Activated CD8-positive, alpha-beta memory T cell treated with anti-CD3 and anti-CD28 coated beads, Interleukin-2, amount 10 ng/mL, durations not matched to agents 7 days and 5 days (primary cell): ENCODE results near the gene RIPOR1. TPM values are rescaled to one million over a fixed set of nuclear protein-coding genes. Genes with fewer than 3 reads are reported as not detected.
"Not testable (repeated sequence)": the region's sequence is repeated elsewhere in the genome, so short reads cannot be mapped to it uniquely, and the experiment has no call there.

ENCODE experiments used
- ATAC-seq: fragments of 150-1000 bp; cut with Tn5 transposase; one replicate; pipeline ENCODE4 v1.10.0; 2021; ENCODE audit warnings: moderate library complexity
- CTCF ChIA-PET: fragments of 350-600 bp; sonication (Branson Sonifier 250); formaldehyde crosslinking; loops from one replicate; lab custom pipeline; 2021; ENCODE audit warnings: antibody characterized with exemption; lab: Charles Lee
- DNase-seq: peaks from one replicate; pipeline ENCODE4 v3.0.0-alpha.2; 2020
- H3K27ac Mint-ChIP-seq: one replicate; pipeline ENCODE4 v1.8.0; 2021; ENCODE audit warnings: mild to moderate bottlenecking, mixed read lengths
- H3K27me3 Mint-ChIP-seq: one replicate; pipeline ENCODE4 v1.8.0; 2021; ENCODE audit warnings: mixed read lengths
- H3K36me3 Mint-ChIP-seq: one replicate; pipeline ENCODE4 v1.8.0; 2021; ENCODE audit warnings: mild to moderate bottlenecking, mixed read lengths
- H3K4me1 Mint-ChIP-seq: one replicate; pipeline ENCODE4 v1.8.0; 2021; ENCODE audit warnings: mixed read lengths
- H3K4me3 Mint-ChIP-seq: one replicate; pipeline ENCODE4 v1.8.0; 2021; ENCODE audit warnings: mild to moderate bottlenecking, moderate library complexity, mixed read lengths
- H3K9me3 Mint-ChIP-seq: one replicate; pipeline ENCODE4 v1.8.0; 2022; ENCODE audit warnings: low read depth, mixed read lengths
- total RNA-seq, 2 experiments: library from RNA; stranded (reverse); gene quantifications; one replicate each; pipeline ENCODE4 v1.2.3, GENCODE V29; 2021

The RIPOR1 gene
- total RNA-seq, 2 experiments from 2014 or later, result 14.3 to 17.8 TPM

- Mint-ChIP-seq H3K27me3 (no peaks in the 10 kb centered on the region), H3K27ac (no peak overlapping the region), H3K4me1 (no peaks in the 10 kb centered on the region), H3K9me3 (no peaks in the 10 kb centered on the region), H3K36me3 (no peaks in the 10 kb centered on the region), H3K4me3 (no peak overlapping the region)
- no peak for ATAC-seq
- CTCF ChIA-PET, result interaction anchor here (0.9 to 30.1 kb wide), 4 partner anchors 9 to 164 kb away, joined by 3 to 732 read pairs (median 22); partner anchors contain the start of genes ATP6V0D1, KCTD19, LRRC36 and RIPOR1
- no peak for DNase-seq
Measured at GRCh38 chr16:67490335-67491096, 38.1 kb upstream of the RIPOR1 start.

GRCh38 chr16:67499106-67499505, 29.5 kb upstream of the RIPOR1 start:
- Mint-ChIP-seq H3K9me3 (no peaks in the 10 kb centered on the region), H3K36me3 (peaks cover 5% of the 10 kb centered on the region), H3K4me1 (peaks cover 12% of the 10 kb centered on the region), H3K27ac (no peak overlapping the region), H3K27me3 (no peaks in the 10 kb centered on the region), H3K4me3 (no peak overlapping the region)
- ATAC-seq (no peak), DNase-seq (no peak)
- CTCF ChIA-PET, result interaction anchor here (0.7 to 30.1 kb wide), 2 partner anchors 22 to 70 kb away, joined by 3 to 732 read pairs; partner anchors contain the start of gene RIPOR1

- Mint-ChIP-seq H3K27ac (peak overlapping the region; percentile 83), H3K36me3 (peaks cover 14% of the 10 kb centered on the region), H3K27me3 (no peaks in the 10 kb centered on the region), H3K4me3 (no peak overlapping the region), H3K4me1 (peaks cover 42% of the 10 kb centered on the region), H3K9me3 (no peaks in the 10 kb centered on the region)
- ATAC-seq, result peak; percentile 98
- DNase-seq, result peak; percentile 89
- CTCF ChIA-PET, result interaction anchor here (1.3 to 30.1 kb wide), 4 partner anchors 11 to 82 kb away, joined by 3 to 732 read pairs (median 15); partner anchors contain the start of genes ATP6V0D1 and RIPOR1
Measured at GRCh38 chr16:67504031-67505021, 24.3 kb upstream of the RIPOR1 start.

GRCh38 chr16:67506468-67506867, 22.2 kb upstream of the RIPOR1 start:
- CTCF ChIA-PET, result interaction anchor here (1.1 to 30.1 kb wide), 2 partner anchors 14 to 15 kb away, joined by 7 to 732 read pairs; partner anchors contain the start of gene RIPOR1
- no peaks in the 10 kb centered on the region for H3K27me3 Mint-ChIP-seq
- DNase-seq (no peak), ATAC-seq (no peak)
- peaks cover 14% of the 10 kb centered on the region for H3K36me3 Mint-ChIP-seq
- no peaks in the 10 kb centered on the region for H3K9me3 Mint-ChIP-seq
- H3K4me3 Mint-ChIP-seq, result no peak overlapping the region
- peak overlapping the region; percentile 15 for H3K27ac Mint-ChIP-seq
- H3K4me1 Mint-ChIP-seq, result peaks cover 42% of the 10 kb centered on the region

- Mint-ChIP-seq H3K27me3 (no peaks in the 10 kb centered on the region), H3K4me1 (peaks cover 32% of the 10 kb centered on the region), H3K27ac (no peak overlapping the region), H3K4me3 (no peak overlapping the region), H3K9me3 (no peaks in the 10 kb centered on the region), H3K36me3 (peaks cover 9% of the 10 kb centered on the region)
- DNase-seq, result no peak
- CTCF ChIA-PET, result interaction anchor here (1.8 to 2.0 kb wide), 3 partner anchors 11 to 15 kb away, joined by 4 to 13 read pairs (median 9); no protein-coding TSS in a partner anchor
- ATAC-seq, result no peak
Measured at GRCh38 chr16:67509016-67509415, 19.6 kb upstream of the RIPOR1 start.

GRCh38 chr16:67513892-67514291, 14.7 kb upstream of the RIPOR1 start:
- H3K4me3 Mint-ChIP-seq, H3K27me3 Mint-ChIP-seq, H3K9me3 Mint-ChIP-seq, H3K36me3 Mint-ChIP-seq, DNase-seq, H3K27ac Mint-ChIP-seq: not testable (repeated sequence)
- peak; percentile 9 for ATAC-seq
- peaks cover 18% of the 10 kb centered on the region for H3K4me1 Mint-ChIP-seq
- CTCF ChIA-PET, result interaction anchor here (0.6 to 20.7 kb wide), 24 partner anchors 10 to 423 kb away, joined by 3 to 732 read pairs (median 4); partner anchors contain the start of genes ACD, AGRP, ATP6V0D1 and CARMIL2

GRCh38 chr16:67514382-67514828, 14.2 kb upstream of the RIPOR1 start:
- H3K27ac Mint-ChIP-seq, result peak overlapping the region; percentile 78

GRCh38 chr16:67516296-67517154, 12.1 kb upstream of the RIPOR1 start:
- DNase-seq (no peak), ATAC-seq (no peak)
- H3K36me3 Mint-ChIP-seq, result no peaks in the 10 kb centered on the region
- CTCF ChIA-PET, result interaction anchor here (1.4 to 20.7 kb wide), 7 partner anchors 19 to 156 kb away, joined by 3 to 732 read pairs (median 11); partner anchors contain the start of genes ACD, AGRP, ATP6V0D1 and CARMIL2
- H3K27me3 Mint-ChIP-seq, result no peaks in the 10 kb centered on the region
- no peak overlapping the region for H3K27ac Mint-ChIP-seq
- no peaks in the 10 kb centered on the region for H3K9me3 Mint-ChIP-seq
- H3K4me1 Mint-ChIP-seq, result peaks cover 34% of the 10 kb centered on the region
- no peak overlapping the region for H3K4me3 Mint-ChIP-seq

More at GRCh38 chr16:67514382-67514828, 14.2 kb upstream of the RIPOR1 start:
- Mint-ChIP-seq H3K4me1 (peaks cover 20% of the 10 kb centered on the region), H3K36me3 (no peaks in the 10 kb centered on the region), H3K27me3 (no peaks in the 10 kb centered on the region), H3K9me3 (no peaks in the 10 kb centered on the region), H3K4me3 (no peak overlapping the region)
- ATAC-seq (peak; percentile 82), DNase-seq (peak; percentile 89)
- CTCF ChIA-PET, result interaction anchor here (0.6 to 20.7 kb wide), 25 partner anchors 9 to 967 kb away, joined by 3 to 732 read pairs (median 4); partner anchors contain the start of genes ACD, AGRP, ATP6V0D1 and CARMIL2

- no peak overlapping the region for H3K4me3 Mint-ChIP-seq
- no peak for ATAC-seq
- no peaks in the 10 kb centered on the region for H3K27me3 Mint-ChIP-seq
- H3K9me3 Mint-ChIP-seq, result no peaks in the 10 kb centered on the region
- no peak for DNase-seq
- H3K4me1 Mint-ChIP-seq, result peaks cover 38% of the 10 kb centered on the region
- CTCF ChIA-PET, result interaction anchor here (0.7 to 20.7 kb wide), 6 partner anchors 18 to 151 kb away, joined by 3 to 732 read pairs (median 21); partner anchors contain the start of genes ACD, AGRP, ATP6V0D1 and CARMIL2
- no peak overlapping the region for H3K27ac Mint-ChIP-seq
- no peaks in the 10 kb centered on the region for H3K36me3 Mint-ChIP-seq
Measured at GRCh38 chr16:67517155-67517445, 11.5 kb upstream of the RIPOR1 start.

- no peak for DNase-seq
- no peak overlapping the region for H3K27ac Mint-ChIP-seq
Measured at GRCh38 chr16:67517661-67518423, 10.8 kb upstream of the RIPOR1 start.

GRCh38 chr16:67518676-67519075, 10.0 kb upstream of the RIPOR1 start:
- DNase-seq (no peak), ATAC-seq (no peak)
- Mint-ChIP-seq H3K9me3 (no peaks in the 10 kb centered on the region), H3K4me1 (peaks cover 43% of the 10 kb centered on the region), H3K27ac (peak overlapping the region; percentile 86), H3K36me3 (no peaks in the 10 kb centered on the region), H3K4me3 (no peak overlapping the region), H3K27me3 (no peaks in the 10 kb centered on the region)
- CTCF ChIA-PET, result interaction anchor here (1.1 to 20.7 kb wide), 7 partner anchors 17 to 146 kb away, joined by 3 to 732 read pairs (median 90); partner anchors contain the start of genes ACD, AGRP, ATP6V0D1 and C16orf86

More at GRCh38 chr16:67517661-67518423, 10.8 kb upstream of the RIPOR1 start:
- Mint-ChIP-seq H3K4me1 (peaks cover 41% of the 10 kb centered on the region), H3K27me3 (no peaks in the 10 kb centered on the region), H3K36me3 (no peaks in the 10 kb centered on the region), H3K4me3 (no peak overlapping the region), H3K9me3 (no peaks in the 10 kb centered on the region)
- no peak for ATAC-seq
- CTCF ChIA-PET, result interaction anchor here (0.7 to 20.7 kb wide), 6 partner anchors 18 to 150 kb away, joined by 3 to 732 read pairs (median 21); partner anchors contain the start of genes ACD, AGRP, ATP6V0D1 and CARMIL2
